GM19099 (cell line): ENCODE data around the gene OR52I2.

Experiments used
- POLR2A ChIP-seq: IDR thresholded peaks from 3 replicates; pipeline ENCODE4 v1.6.1; 2011; ENCODE audit warnings: low read depth; ENCODE audit not compliant: insufficient read length; ENCODE audit errors: extremely low read depth

The OR52I2 gene

GRCh38 chr11:4581443-4581842 lies at the start of gene OR52I2:
Gene OR52I2 (plus strand): TSS chr11:4581743.
- no peak for TF ChIP-seq POLR2A

GRCh38 chr11:4539603-4540219 lies 41.8 kb upstream of the OR52I2 start:
- no peak for TF ChIP-seq POLR2A

- no peak for TF ChIP-seq POLR2A
These were observed 40.5 kb upstream of the OR52I2 start for GRCh38 chr11:4541071-4541470.

GRCh38 chr11:4543561-4543960 lies 38.0 kb upstream of the OR52I2 start:
- no peak for TF ChIP-seq POLR2A

GRCh38 chr11:4544891-4545290 lies 36.7 kb upstream of the OR52I2 start, which contains the start of gene OR52M1:
Gene OR52M1 (plus strand): TSS chr11:4545191. CDS start chr11:4545191, 0 bp downstream.
- no peak for TF ChIP-seq POLR2A

- no peak for TF ChIP-seq POLR2A
These were observed 34.7 kb upstream of the OR52I2 start for GRCh38 chr11:4546878-4547277.

- TF ChIP-seq POLR2A: no peak
These were observed 34.1 kb upstream of the OR52I2 start for GRCh38 chr11:4547416-4547815.

- TF ChIP-seq POLR2A: no peak
These were observed 30.1 kb upstream of the OR52I2 start for GRCh38 chr11:4551346-4551979.

- TF ChIP-seq POLR2A: no peak
These were observed 21.8 kb upstream of the OR52I2 start for GRCh38 chr11:4559527-4560440.

GRCh38 chr11:4560467-4560866 lies 21.1 kb upstream of the OR52I2 start:
- TF ChIP-seq POLR2A: no peak

GRCh38 chr11:4565371-4565770 lies 16.2 kb upstream of the OR52I2 start:
- no peak for TF ChIP-seq POLR2A

- no peak for TF ChIP-seq POLR2A
These were observed 12.5 kb upstream of the OR52I2 start for GRCh38 chr11:4569075-4569474.

- no peak for TF ChIP-seq POLR2A
These were observed 4.7 kb upstream of the OR52I2 start for GRCh38 chr11:4576880-4577279.

- TF ChIP-seq POLR2A: no peak
These were observed 3.8 kb upstream of the OR52I2 start for GRCh38 chr11:4577761-4578160.

- TF ChIP-seq POLR2A: no peak
These were observed 2.9 kb upstream of the OR52I2 start for GRCh38 chr11:4578624-4579023.
